OCI-M2 (cell line): ENCODE data around the gene CARNS1.

Experiments
- DNase-seq: peaks from one replicate; lab custom pipeline; 2025; ENCODE audit not compliant: unreplicated experiment; lab: John Stamatoyannopoulos, UW

CARNS1 gene, protein sequence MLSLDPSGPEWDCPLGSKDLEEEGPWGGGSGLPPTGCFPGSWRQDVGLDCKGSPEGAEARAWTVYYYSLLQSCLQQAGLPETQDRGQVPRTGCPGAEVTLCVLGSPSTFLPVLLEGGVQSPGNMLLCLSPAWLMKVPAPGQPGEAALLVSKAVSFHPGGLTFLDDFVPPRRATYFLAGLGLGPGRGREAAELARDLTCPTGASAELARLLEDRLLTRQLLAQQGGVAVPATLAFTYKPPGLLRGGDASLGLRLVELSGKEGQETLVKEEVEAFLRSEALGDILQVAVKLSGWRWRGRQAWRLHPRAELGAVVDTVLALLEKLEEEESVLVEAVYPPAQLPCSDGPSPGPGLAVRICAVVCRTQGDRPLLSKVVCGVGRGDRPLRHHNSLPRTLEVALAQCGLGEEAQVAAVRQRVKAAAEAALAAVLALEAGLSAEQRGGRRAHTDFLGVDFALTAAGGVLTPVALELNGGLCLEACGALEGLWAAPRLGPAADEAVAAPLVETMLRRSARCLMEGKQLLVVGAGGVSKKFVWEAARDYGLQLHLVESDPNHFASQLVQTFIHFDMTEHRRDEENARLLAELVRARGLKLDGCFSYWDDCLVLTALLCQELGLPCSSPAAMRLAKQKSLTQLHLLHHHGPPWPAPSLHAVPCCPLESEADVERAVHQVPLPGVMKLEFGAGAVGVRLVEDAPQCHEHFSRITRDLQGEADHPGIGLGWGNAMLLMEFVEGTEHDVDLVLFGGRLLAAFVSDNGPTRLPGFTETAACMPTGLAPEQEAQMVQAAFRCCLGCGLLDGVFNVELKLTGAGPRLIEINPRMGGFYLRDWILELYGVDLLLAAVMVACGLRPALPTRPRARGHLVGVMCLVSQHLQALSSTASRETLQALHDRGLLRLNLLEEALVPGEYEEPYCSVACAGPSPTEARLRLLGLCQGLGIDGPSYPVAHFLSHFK

DNA sequence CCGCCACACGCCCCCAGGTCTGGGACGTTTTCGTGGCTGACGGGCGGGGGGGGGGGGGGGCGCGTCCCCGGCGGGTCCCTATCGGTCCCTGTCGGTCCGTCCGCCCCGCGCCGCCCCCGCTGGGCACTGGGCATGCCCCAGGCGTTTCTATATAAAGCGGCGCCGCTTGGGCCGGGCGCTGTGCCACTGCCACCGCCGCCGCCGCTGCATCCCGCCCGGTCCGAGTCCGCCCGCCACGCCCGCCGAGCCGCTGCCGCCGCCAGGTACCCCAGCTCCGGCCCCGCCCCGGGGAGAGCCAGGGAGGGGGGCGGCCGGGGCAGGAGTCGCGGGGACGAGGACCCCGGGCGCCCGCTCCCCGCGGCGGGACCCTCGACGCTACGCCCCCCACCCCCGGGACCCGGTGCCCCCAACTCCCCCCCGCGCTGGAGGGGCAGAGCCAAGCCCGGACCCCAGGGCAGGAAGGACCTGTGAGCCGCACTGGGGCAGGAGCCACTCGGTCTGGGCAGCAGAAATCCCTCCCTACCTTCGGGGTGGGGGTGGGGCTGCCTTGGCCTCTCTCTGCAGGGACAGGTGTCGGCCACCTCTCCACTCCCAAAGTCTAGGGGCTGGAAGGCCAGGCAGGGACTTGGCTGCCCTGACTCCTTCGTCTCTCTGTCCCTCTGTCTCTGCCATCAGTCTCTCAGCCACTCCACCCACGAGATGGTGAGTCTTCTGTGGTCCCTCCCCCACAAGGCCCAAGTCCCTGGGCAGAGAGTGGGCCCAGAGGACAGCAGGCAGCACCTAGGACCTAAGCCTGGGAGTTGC is at the start of gene CARNS1:
CARNS1 (plus strand) TSS at position 178 of the 804 bp plus-strand sequence; CDS start at position 700, 522 bp downstream.
- DNase-seq: no peak

DNA sequence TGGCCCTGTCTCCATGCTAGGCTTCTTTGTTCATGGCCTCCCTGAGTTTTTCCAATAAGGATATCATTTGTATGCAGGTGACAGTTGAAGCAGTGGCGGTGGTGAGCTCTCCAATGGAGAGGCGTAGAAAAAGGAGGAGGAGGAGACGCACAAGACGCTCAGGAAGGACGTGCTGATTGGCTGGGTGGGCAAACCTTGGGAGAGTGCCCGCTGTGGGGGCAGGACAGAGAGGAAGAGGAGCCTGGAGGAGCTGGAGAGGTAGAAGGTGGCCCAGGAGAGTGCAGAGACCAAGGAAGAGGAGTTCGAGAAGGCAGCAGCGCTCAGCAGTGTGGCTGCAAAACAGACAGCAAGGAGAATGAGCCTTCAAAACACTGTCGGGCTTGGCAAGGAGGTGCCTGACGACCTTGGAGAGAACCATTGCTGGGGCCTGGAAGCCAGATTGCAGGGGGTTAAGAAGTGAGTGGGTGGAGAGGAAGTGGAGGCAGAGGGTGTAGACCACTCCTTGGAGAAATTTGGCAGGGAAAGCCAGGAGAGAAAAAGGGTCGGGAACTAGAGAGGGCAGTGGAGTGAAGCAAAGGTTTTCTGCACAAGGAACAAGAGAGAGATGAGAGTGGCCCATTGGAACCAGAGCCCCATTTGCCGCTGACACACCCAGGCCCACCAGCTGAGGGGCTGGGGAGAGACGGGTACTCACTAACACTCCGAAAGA is 49.6 kb upstream of the CARNS1 start:
- no peak for DNase-seq

DNA sequence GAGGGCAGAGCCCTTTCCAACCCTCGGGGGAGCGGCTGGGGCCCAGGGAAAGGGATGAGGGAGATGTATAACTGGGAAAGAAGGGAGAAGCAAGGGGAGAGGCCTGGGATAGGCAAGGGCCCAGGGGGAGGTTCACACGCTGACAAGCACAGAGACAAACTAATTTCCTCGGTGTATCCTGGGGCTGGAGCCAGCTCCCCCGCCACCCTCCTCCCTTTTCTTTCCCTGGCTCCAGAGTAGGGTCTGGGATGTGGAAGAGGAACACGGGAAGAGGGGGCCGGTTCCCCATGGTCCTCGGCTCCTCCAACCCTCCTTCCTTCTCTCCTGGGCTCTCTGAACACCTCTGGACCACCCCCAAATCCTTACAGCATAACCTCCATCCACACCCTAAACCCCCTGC is 48.9 kb upstream of the CARNS1 start:
- no peak for DNase-seq

DNA sequence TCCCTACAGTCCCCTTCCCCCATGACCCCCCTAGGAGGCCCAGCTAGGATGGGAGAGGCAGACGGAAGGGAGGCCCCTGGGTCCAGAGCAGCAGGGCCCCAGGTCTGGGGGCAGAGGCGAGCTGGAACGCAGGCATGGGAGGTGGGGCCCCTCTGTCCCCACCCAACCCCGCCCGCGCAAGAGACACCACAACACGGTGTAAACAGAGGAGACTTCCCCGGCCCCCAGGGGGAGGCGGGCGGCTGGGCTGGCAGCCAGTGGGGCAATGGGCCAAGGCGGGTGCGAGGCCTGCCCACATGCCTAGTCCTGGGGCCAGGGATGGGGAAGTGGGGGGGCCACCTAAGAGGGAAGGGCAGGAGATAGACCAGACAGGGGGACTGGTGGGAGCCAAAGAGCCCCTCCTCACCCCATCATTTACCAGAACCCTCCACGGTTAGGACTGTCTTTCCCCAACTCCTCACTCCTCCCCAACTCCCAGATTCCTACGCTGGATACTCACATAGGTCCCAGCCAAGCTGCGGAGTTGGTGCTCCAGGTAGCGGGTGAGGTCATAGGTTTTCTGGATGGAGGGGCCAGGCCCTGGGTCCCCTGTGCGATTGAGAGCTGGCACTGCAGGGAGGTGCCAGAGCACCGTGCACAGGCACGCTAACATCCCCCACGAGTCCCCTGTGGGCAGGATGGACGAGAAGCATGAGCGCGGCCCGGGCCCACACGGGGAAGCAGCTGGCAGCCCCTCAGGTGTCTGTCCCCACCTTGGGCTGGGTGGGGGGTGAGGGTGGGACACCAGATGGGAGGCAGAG is 48.3 kb upstream of the CARNS1 start:
- DNase-seq: no peak

DNA sequence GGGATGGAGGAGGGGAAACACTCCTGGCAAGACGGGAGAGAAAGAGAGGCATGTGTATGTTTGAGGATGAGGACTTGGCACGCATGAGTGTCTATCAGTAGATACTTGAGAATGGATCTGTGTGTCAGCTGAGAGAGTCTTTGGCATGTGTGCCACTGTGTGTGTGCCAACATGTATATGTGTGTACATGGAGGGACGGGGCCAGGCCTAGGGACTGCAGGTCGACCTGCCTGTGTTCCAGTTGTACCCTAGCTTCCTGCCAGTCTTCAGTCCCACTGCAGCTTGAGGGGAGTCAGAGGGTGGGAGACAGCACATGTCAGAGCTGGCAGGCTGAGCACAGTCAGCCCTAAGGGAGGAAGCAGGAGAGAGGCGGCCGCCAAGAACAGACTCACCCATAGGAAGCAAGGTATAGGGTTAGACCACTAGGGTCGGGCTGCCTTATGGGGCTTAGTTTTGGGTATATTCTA is 47.7 kb upstream of the CARNS1 start:
- no peak for DNase-seq

DNA sequence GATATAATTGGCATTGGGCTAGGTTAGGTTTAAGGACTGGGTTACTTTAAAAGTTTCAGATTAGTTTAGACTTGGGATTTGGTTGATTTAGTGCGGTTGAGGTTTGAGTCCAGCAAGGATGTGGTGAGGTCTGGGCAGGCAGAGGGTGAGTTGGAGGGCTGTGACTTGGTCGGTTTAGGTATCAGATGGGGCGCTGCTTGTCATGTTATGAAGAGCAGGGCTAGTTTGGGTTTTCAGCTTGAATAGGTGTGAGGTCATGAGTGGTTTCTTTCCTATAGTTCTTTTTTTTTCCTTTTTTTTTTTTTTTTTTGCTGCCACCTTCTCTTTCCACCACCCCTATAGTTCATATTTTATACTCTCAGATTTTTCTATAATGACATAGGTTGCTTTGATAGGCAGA is 46.9 kb upstream of the CARNS1 start:
- no peak for DNase-seq

DNA sequence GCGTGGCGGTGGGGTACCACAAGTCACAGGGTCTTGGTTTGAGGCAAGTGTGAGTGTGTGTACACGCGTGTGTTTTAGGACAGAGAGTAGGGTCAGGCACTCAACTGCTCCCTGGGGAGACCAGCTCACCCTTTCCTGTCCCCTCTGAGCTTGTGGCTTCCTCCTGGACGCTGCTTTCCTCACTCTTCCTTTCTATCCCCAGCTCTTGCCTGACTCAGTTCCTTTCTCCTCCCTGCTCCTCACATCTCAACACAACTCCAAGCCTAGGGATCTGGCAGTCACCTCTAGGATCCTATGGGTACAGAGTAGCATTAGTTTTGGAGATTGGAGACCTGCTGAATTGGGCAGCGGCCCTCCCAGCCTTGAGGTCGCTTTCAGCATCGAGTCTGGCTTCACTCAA is 46.2 kb upstream of the CARNS1 start:
- no peak for DNase-seq

DNA sequence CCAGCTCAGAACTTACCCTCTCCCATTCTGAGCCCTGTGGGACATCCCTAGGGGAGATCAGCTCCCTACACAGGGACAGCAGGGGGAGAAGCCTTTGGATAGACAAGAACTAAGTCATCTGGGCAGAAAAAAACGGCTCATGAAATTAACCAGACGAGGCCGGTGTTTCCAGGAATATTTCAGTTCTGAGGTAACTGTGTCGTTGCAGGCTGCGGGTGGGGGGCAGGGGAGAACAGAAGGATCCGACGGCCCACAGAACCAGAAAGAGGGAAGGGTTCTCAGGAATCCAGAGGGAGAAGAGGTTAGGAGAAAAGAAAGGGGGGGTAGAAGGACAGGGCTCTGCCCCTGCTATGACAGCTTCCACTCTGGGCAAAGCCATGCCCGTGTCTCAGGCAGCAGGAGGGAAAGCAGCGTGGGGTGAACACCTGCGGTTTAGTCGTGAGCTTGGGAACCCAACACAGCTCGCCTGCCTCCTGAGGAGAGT is 45.6 kb upstream of the CARNS1 start:
- no peak for DNase-seq

DNA sequence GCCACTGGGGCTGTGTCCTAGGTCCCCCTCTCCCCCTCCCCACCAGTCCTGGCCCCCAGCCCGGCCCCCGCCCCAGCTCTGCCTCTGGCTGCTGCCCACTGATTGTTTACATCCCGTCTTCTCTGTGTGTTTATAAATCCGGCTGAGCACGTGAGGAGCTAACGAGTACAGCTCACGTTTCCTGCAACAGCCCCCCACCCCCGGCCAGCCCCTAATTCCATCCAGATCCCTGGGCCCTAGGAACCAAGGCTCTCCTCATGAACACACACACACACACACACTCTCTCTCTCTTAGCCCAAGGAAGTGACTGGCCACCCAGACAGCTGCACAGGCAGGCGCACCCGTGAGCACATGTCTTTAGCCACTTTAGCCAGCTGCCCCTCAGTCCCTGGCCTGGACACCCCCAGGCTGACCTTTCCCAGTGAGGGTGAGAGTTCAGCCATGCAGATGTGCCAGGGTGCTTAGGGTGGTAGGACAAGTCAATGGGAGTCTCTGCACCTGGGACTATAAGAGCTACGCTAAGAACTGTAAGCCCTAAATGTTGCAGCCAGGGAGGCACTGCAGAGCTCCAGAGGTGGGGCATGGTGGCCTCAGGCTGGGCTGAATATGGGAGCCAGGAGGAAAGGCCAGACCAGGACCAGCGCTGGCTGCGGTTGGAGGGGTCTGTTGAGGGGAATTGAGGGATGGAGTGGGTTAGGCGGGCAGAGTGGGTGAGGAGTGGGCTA is 45.0 kb upstream of the CARNS1 start:
- DNase-seq: no peak

DNA sequence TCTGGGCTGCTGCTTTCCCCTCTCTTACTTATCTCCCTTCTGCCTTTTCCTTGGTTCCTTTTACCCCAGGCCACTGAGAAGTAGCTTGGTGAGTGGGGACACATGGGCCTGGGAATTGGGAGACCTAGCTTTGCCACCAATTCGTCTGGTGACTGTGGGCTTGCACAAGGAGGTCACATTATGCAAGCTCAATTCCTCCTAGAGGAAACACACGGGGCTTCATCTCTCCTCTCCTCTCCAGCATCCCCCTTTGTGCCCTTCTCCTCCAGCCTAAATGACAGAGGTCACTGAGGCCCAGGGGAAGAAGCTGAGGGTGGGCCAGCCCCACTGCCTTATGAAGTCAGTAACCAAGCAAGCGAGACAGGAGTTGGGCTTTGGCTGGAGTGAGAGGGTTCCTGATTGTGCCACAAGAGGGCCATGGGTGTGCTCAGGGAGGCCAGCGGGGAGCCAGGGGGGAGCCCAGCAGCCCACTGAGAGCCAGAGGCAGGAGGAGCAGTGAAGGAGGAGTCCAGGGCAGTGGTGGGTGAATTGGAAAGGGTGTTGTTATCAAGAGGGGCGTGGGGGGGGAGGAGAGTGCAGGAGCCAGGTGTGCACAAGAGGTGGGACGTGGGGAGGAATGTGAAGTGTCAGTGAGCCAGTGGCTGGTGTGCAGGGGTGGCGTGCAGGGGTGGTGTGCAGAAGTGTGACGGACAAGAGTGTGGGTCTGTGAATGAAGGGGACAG is 44.1 kb upstream of the CARNS1 start:
- no peak for DNase-seq

DNA sequence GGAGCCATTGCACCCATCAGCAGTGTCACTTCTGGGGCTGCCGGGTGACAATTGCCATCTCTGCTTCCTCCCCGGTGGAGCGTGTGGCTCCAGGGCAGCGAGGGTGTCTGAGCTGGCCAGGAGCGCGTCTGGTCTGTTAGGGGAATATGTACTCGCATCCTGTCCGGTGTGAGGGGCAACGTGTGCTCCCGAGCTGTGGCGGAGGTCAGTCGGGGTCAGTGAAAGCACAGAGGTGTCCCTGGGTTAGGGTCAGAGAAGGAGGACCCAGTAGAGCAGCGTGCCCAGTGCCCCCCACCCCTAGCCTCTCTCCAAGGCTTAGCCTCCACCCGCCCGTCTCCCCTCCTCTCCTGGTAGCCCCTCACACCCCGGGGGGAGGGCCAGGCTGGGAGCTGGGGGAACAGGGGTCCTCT is 43.6 kb upstream of the CARNS1 start:
- no peak for DNase-seq

DNA sequence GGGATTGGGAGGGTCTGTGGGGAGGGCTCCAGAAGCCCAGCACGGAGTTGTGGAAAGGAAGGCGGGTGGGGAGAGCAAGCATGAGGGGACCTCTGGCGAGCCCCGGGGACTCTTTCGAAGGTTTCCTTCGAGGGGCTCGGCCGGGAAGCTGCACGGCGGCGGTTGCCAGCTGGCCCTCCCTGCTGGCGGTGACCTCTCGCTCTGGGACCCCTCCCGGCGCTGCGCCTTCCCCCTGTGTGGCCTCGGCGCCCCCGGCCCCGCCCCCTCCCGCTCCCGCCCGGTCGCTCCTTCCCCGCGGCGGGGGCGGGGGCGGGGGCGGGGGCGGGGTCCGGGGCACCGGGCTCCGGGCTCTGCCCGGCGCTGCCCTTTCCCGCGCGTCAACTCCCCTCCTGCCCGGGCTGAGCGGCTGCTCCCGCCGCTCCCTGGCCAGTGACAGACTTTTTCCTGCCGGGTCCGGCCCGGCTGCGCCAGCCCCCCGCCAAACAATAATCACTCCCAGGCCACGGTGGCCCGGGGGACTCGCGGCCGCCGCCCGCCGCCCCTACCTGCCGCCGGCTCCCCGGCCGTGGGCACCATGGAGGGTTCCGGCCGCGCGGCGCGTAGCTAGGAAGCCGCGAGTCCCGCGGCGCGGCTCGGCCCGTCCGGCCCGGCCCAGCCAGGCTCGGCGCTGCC is 43.0 kb upstream of the CARNS1 start:
- DNase-seq: no peak

DNA sequence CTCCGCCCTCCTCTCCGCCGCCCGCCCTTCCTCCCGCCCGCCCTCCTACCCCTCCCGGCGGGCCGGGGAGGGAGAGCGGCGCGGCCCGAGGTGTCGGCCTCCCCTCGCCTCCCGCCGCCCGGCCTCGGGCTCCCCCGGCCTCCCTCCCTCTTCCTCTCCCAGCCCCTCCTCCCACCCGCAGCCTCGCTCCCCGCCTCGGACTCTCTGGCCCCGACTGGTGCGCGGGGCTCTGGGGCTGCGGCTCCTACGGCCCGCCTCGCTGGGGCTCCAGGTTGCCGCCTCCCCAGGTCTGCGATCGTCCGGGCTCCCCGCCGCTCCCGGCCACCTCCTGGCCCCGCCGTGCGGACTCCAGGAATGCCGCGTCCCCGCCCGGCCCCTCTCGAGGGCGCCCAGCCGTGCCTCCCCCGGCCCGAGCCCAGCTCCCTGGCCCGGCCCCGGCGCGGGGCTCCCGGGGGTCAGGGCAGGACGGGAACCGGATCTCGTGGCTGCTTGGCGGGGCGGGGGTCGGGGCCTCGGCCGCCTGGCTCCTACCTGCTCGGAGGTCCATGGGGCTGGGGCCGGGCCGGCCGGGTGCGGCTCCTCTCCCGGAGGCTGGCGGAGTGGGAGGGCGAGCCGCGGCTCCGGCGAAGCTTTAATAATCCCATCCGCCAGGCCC is 42.4 kb upstream of the CARNS1 start, which contains the start of gene CLCF1:
CLCF1 (minus strand) TSS at position 606 of the 655 bp plus-strand sequence; CDS start at position 547, 59 bp downstream.
- DNase-seq: no peak

DNA sequence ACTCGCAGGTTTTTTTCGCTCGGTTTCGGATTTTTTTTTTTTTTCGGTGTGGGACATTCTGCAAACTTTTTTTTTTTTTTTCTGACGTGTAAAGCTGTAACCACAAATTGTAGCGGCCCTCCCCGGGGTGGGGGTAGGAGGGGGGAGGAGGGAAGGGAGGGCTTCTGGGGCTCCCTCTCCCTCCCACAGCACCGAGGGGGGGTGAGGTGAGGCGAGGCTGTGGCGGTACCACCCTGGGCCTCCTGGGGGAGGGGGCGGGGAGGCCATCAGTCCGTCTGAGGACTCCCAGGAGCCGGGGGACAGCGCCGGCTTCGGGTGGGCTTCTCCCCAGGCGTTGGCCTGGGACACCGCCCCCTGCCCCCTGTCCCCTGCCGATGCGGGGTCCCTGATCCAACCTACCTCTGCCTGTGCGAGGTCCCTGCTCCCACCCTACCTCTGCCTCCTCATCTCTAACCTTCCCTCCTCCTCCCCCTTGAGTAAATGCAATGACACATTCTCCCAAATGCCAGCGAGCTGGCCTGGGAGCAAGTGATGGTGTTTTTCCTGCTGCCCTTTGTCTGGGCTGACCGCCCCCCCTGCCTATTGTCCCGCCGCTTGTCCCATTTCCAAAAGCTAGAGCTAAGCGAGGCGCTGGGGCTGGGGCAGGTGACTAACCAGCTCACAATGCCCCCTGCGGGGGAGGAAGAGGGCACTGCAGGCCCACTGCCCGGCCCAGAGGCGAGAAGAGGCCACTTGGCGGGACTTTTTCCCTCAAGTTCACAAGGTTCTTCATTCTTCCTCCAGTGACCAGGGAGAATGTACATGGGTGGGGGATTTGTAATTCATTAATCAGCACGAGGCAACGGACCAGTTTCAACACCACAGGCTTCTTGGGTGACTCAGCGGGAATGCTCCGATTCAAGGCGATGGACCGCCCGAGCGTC is 41.6 kb upstream of the CARNS1 start:
- no peak for DNase-seq

DNA sequence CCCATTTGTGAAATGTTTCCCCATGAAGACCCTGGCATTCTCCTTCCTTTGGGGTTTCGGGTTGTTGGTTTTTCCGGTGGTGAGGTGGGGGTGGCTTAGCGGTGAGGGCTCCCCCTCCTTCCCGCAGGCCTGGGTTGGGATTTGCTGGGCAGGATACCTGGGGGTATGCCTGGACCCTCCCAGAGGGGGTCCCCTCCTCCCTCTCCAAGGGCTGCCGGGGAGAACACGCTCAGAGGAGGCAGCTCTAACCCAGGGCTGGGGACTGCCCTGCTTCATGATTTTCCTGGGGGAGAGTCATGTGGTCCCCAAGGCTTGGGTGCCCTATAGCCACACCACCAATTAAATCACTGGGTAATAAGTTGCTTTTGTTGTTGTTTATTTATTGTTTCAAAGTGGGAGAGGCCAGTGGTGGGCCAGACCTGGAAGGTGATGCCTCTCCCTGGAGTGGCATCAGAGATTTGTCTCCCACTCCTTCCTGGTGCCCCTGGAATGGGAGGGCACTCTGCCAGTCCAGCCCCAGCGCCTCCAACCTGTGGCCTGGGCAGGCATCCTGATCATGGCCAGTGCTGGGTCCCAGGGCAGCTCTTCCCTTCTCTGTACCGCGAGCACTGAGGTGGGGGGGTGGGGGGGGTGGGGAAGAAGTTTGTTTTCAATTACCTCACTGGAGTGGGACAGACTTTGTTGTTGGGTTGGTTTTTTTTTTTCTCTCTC is 40.8 kb upstream of the CARNS1 start:
- DNase-seq: no peak
